SK-N-MC (cell line): ENCODE measurements around the gene AZGP1.

Experiments used
- EZH2 ChIP-seq: fragments of 200-600 bp; sonication (generic); IDR thresholded peaks from one replicate; pipeline ENCODE4 v1.6.1; 2017; ENCODE audit warnings: antibody characterized with exemption
- FOXP2 ChIP-seq: optimal IDR thresholded peaks from 2 replicates; pipeline ENCODE3; 2011; ENCODE audit warnings: mild to moderate bottlenecking, moderate library complexity; ENCODE audit not compliant: insufficient read depth; ENCODE audit errors: extremely low read length, control extremely low read depth
- POLR2AphosphoS5 ChIP-seq: IDR thresholded peaks from 2 replicates; pipeline ENCODE4 v1.6.1; 2012; ENCODE audit warnings: mild to moderate bottlenecking, low read depth, low read length, borderline replicate concordance

- TF ChIP-seq FOXP2 (no peak), POLR2AphosphoS5 (no peak), EZH2 (no peak)
Measured at GRCh38 chr7:99969298-99969697, 6.5 kb downstream of the AZGP1 start.
